HG03520 (cell line): Measurements from ENCODE around the gene PALLD.
A peak's percentile ranks its signal among the peaks of the same experiment; 100 is the strongest.

Source experiments
- ATAC-seq: cut with Tn5 transposase; IDR thresholded peaks from one replicate; pipeline ENCODE4 v1.9.1; 2021; ENCODE audit warnings: mild to moderate bottlenecking, moderate library complexity; ENCODE audit not compliant: unreplicated experiment

The PALLD gene

DNA sequence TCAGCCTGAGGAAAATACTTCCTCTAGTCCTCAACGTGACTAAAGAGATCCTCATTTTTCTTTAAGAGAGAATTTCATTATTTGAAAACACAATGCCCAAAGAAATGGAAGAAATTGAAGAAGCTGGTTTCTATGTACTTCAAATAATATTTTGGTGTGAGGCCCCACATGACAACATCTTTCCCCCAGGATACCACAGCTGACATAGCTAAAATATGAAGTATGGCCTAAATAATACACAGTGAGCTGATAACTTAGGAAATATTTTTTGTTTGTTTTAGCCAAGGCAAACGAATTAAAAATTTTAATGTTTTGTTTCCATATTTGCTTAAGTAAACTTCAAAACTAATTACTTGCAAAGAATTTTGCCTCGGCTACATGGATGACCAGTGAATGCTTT is 364.0 kb downstream of the PALLD start:
- ATAC-seq: no peak

DNA sequence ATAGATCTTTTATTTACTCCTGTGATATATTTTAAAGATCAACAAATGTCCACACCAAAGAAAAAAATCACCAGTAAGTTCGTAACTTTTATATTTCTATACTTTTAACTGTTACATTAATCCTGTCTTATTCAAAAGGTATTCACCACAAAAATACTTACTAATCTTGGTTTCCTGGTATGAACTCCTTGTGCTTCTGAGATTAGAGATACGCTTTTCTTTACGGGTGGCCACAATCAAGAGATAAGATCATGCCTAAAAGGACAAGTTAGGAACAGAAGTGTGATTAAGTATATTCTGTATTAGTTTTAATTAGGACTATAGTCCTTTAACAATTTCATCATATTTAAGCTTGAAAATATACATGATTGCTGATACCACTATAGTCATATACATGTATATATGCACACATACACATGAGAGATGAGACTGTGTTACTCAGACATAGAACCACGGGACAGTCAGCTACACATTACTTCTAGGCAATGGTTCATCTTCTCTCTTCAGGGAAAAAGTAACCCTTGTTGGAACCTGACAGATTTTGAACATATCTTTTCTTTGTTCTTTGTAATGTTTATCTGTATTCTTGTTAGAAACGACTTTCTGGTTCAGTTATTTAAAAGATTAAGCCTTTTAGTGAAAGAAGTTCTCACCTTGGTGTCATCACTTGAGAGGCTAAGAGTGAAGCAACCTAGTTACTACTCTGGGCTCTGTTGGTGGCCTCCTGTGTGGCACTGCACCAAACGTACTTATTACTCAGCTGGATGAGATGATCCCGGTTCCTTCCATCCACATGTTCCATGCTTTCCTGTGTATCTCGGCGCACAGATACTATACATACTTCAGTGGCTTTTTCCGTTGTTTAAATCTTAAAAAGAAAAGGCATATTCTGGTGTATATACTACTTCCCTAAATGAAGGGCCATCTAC is 367.1 kb downstream of the PALLD start:
- no peak for ATAC-seq

DNA sequence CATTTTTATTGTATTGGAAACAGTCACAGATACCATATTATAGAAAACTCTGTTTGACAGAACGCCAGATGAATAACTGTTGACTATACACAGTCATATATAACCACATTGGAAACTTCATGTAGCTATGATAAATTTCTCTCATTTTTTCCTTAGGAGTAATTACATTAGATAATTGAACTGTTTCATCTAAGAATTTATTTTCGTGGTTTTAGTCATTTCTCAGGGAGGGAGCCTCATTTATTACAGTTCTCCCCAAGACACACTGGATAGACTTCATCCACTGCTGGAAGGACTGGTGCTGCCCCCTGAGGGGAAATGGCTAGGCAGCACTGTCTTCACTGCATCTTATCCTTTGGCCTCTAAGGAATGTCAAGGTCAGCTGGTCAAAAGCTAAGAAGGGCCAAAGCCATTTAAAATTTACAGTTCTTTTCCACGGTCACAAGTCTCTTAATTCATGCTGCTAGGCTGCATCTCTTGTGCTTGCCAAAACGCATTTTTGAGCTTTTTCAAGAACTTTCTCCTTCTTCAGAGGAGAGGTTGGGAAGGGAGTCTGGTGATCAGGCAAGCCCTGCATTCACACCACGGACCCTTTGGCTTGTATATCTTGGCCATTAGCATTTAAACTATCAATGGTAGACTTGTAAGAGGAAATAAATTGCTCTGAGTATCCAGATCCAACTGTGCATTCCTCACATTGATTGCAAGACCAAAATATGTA is 368.1 kb downstream of the PALLD start:
- no peak for ATAC-seq

DNA sequence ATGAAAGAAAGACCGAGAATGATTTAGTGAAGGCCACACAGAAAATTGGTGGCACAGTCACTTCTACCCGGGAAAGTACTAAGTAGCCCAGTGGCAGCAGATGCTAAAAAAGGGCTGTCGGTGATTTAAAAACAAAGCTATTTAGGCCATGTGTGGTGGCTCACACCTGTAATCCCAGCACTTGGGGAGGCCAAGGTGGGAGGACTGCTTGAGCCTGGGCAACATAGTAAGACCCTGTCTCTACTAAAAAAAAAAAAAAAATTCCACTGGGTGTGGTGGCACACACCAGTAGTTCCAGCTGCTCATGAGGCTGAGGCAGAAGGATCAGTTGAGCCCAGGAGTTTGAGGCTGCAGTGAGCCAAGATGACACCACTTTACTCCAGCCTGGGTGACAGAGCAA is 369.0 kb downstream of the PALLD start:
- no peak for ATAC-seq

DNA sequence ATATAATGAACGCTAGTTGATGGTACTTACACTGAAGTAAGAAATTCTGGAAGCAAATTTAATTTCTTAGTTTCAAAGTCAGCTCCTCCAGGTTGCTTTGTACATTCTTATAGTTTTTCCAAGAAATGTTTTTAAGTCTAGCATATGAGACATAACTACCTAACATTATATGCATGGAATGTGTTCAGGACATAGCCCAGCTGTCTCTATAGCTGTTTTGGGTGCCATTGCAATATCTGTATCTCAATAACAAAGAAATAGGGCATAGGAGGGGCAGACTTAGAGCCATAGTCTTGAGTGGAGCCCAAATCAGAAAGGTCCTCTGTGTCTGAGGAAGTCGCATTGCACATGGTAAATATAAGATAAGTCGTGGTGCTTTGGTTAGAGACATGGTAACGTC is 369.8 kb downstream of the PALLD start:
- no peak for ATAC-seq

DNA sequence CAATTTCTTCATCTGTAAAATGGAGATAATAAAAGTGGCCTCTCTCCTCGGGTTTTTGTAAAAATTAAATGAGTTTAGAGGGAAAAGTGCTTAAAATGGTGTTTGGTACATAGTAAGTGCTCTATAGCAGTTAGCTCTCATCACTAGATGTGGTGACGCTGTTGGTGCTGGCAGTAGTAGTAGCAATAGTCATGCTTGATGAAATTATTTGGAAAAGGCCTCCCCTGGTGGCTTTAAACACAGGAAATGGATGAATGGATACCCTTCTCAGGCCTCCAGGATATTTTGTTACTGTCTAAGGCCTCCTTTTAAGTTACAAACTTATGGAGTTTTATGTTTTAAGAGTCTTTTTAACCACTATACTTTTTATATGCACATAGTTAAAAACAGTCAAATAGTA is 370.3 kb downstream of the PALLD start:
- no peak for ATAC-seq

DNA sequence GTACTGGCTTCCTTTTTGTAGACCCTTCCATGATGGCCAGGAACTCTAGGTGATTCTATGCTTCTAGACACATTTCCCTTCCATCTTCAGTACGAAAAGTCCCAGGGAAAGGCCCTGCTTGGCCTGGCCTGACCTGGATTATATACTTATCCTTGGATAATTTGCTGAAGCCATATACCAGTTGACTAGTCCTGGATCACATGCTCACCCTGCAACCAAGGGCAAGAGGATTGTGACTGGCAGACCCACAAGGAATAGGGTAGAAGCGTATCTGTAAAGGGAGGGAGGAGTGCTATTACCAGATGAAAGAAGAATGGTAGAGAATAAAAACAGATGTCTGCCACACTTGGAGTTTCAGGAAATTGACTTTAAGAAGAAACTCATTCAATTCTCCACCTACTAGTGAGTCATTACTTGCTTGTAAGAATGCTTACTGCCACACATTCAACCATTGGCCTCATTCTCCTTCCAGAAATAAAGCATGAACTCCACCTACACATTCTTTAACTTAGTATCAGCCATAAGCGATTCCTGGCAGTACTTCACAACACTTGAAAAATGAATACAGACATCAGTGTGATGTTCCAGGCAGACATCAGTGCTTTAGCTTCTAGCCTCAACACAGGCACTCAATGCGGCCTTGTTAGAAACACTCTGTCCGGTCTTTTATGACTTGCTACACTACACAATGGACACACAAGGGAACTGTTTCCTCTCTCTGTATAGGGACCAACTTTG is 371.4 kb downstream of the PALLD start:
- no peak for ATAC-seq

DNA sequence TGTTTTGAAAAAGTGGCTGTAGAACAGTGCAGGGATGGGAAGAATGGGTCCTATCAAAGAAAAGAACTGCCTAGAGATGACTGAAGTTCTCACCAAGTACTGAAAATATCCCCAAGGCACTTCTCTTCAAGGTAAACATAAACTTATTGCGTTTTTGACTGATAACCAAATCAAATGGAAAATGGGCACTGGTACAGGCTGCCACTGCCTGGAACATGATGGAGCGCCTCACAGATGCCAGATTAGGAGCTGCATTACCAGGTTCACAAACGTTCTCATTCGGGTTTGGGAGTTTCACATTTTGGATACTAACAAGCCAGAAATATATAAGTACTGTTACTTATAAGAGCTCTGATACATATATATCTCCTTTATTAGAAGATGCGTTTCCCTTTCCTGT is 371.9 kb downstream of the PALLD start:
- ATAC-seq: no peak

DNA sequence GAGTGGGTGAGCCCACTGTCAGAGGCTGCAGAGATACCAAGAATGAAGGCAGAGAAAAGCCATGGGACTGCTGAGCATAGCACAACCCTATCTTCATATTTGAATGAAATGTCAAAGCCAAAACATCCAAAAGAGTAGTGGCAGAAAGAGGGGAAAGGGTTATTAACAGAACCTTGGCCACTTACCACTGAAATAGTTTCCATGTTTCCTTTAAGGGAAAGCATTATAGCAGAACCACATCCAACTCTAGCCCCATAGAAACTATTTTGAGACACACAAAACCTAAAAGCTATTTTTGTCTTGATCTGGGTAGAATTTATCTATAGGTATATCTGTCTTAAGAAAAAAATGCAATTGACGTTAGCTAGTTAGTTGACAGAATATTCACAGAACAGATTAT is 373.2 kb downstream of the PALLD start:
- ATAC-seq: no peak

DNA sequence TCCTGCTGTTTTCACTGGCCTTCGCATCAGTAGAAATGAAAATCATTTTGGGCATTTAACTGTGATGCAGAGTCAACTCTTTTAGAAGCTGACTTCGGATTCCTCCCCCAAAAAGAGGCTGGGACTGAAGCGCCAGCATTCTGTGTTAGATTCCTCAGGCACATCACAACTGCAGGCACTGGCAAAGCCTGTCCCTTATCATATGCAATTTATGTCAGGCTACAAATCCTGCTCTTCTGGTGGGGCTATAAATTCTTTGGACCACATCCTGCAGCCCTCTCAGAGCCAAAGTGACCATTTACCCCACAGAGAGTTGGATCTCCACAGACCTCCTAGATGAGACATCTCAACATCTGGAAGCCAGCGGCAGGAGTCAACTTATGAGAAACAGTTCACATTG is 374.8 kb downstream of the PALLD start:
- ATAC-seq: no peak

DNA sequence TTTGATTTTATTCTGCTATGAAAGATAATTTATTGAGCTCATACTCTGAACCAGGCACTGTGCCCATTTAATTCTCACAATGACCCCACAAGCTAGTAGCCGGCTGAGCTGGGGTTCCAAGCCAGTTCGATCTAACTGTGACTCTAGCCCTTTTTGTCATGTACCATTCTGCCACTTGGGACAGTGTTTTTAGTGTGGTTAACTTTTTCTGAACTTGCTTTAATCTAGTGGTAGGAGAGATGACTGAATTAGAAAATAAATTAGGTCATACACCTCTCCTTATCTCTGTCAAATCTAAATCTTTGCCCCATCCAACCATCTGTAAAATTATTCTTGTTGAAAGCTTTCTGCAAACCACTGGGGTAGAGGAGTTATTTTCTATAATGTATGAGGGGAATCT is 377.2 kb downstream of the PALLD start:
- ATAC-seq: no peak

DNA sequence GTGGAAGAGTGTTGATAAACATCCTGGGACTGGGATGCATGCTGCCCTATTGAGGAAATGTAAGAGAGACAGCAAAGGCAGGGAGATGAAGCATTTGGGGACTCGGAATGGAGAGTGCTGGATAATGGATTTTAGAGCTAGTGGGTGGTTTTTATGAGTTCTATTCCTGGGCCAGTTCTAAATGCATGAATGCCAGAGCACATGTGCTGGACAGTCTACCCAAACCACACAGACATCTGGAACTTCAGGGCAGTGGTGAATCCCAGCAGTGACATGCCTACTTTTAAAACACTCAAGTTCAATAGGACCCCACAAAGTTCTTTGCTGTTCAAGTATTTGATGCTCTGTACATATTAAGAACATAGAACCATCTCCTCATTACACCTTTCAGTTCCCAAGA is 379.3 kb downstream of the PALLD start:
- no peak for ATAC-seq

DNA sequence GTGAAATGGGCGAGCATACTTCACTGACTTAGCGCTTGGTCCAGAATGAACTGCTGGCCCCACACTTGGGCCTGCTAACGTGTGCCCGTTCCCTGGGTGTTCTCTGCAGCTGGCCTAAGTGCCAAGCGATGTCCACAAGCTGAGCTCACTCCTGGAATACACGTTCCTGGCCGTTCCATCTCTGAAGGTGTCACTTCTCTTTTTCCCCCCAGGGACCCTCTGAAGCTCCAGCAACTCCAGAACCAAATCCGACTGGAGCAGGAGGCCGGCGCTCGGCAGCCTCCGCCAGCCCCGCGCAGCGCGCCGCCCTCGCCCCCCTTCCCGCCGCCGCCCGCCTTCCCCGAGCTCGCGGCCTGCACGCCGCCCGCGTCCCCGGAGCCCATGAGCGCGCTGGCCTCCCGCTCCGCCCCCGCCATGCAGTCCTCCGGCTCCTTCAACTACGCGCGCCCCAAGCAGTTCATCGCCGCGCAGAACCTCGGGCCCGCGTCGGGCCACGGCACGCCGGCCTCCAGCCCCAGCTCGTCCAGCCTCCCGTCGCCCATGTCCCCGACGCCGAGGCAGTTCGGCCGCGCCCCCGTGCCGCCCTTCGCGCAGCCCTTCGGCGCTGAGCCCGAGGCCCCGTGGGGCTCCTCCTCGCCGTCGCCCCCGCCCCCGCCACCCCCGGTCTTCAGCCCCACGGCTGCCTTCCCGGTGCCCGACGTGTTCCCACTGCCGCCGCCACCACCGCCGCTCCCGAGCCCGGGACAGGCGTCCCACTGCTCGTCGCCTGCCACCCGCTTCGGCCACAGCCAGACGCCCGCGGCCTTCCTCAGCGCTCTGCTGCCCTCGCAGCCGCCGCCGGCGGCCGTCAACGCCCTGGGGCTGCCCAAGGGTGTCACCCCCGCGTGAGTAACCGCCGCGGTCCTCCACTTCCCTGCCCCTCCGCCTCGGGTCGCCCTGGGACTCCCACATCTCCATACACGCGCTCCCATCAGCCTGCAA is 380.9 kb downstream of the PALLD start:
- ATAC-seq: peak; percentile 32

DNA sequence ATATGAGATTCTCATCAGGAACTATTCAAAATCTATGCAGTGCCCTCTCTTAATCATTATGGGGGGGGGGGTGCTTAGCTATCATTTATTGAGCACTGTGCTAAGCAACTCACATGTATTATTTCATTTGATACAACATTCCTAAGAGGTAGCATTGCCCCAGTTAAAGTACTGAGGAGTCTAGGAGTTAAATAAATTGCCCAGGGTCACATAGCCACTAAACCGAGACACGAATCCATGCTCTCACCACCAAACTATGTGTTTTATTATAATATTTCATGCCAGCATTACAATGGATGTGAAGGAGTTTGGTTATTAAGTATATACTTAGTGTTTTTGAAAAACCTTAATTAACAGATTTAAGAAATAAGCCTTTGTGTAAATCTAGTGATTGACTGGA is 381.8 kb downstream of the PALLD start:
- ATAC-seq: no peak

DNA sequence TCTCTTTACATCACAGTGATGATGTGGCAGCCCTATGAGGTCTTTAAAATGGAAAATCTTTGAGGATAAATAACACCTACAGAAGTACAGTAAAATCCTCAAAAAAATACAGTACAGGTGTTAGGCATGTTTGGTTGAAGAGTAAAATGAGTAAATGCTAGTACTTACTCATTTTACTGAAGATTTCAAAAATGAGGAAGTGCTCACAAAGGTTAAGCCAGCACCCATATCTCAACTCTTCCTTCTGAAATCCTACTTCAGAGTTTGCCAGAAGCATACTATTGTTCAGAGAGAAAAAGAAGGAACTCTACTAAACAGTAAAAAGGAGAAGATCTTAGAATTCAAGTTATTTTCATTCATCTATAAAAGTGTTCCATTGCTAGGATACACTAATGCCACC is 382.3 kb downstream of the PALLD start:
- peak; percentile 35 for ATAC-seq

DNA sequence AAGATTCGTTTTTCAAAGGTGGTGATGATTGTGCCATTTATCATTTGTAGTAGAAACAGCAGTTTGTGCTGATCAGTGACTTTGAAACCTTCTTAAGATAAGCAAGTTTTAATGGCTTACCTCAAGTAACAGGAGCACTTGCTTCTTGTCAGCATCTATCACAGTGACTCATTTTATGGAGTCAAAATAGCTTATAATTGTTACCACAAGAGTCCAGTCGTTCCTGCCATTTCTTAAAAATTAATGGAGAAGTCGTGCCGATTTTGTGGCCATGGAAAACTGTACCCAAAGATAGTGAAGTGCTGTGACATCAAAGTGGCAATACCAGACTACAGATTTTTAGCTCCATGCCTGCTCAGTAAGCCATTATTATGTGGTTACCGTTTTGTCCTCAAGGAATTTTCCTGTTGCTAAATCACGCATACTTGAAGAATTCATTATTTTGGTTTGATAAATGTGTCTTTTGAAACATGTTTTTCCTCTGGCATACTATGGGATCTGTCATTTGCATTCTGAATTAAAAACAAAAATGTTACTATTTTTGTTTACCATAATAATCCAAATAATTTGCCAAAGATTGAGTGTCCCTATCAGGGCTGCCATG is 383.3 kb downstream of the PALLD start:
- ATAC-seq: no peak

DNA sequence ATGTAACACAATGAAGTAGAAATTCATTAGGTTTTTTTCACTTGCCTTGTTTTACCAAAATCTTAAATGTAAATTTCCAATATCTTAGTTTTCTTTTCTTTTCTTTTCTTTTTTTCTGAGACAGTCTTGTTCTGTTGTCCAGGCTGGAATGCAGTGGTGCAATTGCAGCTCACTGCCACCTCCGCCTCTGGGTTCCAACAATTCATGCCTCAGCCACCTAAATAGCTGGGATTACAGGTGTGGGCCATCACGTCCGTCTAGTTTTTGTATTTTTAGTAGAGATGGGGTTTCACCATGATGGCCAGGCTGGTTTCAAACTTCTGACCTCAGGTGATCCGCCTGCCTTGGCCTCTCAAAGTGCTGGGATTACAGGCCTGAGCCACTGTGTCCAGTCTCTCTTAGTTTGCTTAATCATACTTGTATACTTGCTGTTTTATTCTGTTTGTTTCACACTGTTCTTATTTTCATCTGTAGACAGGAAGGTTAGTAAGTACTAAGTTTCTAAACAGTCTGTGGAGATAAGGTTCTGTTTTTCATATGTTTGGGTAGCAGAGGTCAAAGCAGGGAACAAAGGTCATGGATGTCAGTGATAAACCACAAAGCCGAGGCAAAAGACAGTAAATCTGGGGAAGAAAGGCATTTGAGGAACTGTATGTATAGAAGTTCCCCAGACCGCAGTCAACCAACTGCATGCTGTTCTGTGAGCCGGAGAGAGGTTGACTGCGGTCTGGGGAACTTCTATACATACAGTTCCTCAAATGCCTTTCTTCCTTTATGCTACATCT is 384.2 kb downstream of the PALLD start:
- peak; percentile 42 for ATAC-seq

DNA sequence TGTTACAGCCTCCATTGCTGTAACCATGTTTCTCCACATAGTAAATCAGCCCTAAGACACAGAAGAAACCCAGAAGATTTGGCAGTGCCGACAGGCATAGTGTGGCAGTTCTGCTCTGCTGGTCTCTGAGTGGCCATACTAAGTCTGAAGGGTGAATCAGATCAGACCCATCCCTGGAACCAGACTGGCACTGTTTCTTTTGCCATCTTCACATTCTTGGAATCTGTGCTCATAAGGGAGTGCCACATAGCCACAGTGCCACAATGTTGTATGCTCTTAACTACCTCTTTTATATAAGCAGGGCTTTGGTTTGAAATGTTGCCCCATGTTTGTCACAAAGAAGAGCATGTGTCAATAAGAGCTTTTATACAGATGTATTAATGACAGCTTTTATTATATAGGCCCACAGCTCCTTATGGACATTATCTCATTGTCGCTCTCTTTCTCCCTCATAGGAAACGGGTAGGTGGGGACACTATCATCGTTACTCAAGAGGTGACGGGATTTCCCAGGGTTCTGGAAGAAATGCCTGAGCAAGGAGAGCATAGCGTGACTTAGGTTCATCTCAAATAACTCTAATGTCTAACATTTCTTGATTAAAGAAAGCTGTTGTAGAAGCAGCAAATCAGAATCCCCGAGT is 385.0 kb downstream of the PALLD start:
- ATAC-seq: no peak
